ENCODE results near the gene UTP15. TPM values are rescaled to one million over a fixed set of nuclear protein-coding genes. Genes with fewer than 3 reads are reported as not detected.

Gene UTP15
- total and polyA plus RNA-seq, 2 experiments from 2014 or later = 16.5 to 59.0 TPM

GRCh38 chr5:73545403-73545779, 20.2 kb upstream of the UTP15 start:
- no peaks in the 10 kb centered on the region for H4K20me1 ChIP-seq (replicated peaks; ENCODE audit: insufficient read depth)
- Mint-ChIP-seq H3K4me3 (no peak overlapping the region), H3K27me3 (ENCODE audit: insufficient read depth, low read depth, poor library complexity) (peaks cover 7% of the 10 kb centered on the region), H3K9me3 (no peaks in the 10 kb centered on the region), H3K27ac (no peak overlapping the region), H3K36me3 (ENCODE audit: low read depth) (no peaks in the 10 kb centered on the region), H3K4me1 (peaks cover 4% of the 10 kb centered on the region; the same call in 2 of the 3 replicates)
- DNase-seq (ENCODE audit: low spot score) = no peak
- no peak overlapping the region for H3K4me3 ChIP-seq
- H3K36me3 ChIP-seq (ENCODE audit: insufficient read depth) = no peaks in the 10 kb centered on the region
- no peak for ATAC-seq
- H3K79me2 ChIP-seq (replicated peaks; ENCODE audit: insufficient read depth) = no peaks in the 10 kb centered on the region
- TF ChIP-seq EZH2phosphoT487 (IDR thresholded peaks at IDR 0.05; ENCODE audit: unreplicated experiment) (no peak), ZNF331 (CRISPR knock-in tag; IDR thresholded peaks at IDR 0.05; ENCODE audit: low read depth) (no peak), ZNF114 (CRISPR knock-in tag; IDR thresholded peaks at IDR 0.05) (no peak)
- no peaks in the 10 kb centered on the region for H3F3A ChIP-seq (replicated peaks; ENCODE audit: low read depth)
- no peaks in the 10 kb centered on the region for H3K27me3 ChIP-seq (ENCODE audit: insufficient read depth)
- H2AFZ ChIP-seq = 0 out of 2 replicates have a peak overlapping the region, but pooled peaks have one; percentile 11
- no peaks in the 10 kb centered on the region for H3K4me1 ChIP-seq (ENCODE audit: insufficient read depth)
- no peak overlapping the region for H3K27ac ChIP-seq (ENCODE audit: low read depth)
- H3K9me2 ChIP-seq (ENCODE audit: insufficient read depth) = peaks cover 4% of the 10 kb centered on the region; the same call in 1 of the 2 replicates
- no peak overlapping the region for H3K4me2 ChIP-seq

GRCh38 chr5:73550016-73550415, 15.5 kb upstream of the UTP15 start:
- Mint-ChIP-seq H3K27ac (no peak overlapping the region), H3K36me3 (ENCODE audit: low read depth) (no peaks in the 10 kb centered on the region; the same call in 2 of the 3 replicates), H3K27me3 (ENCODE audit: insufficient read depth, low read depth, poor library complexity) (peaks cover 2% of the 10 kb centered on the region), H3K4me1 (peaks cover 2% of the 10 kb centered on the region; the same call in 1 of the 3 replicates), H3K4me3 (no peak overlapping the region), H3K9me3 (no peaks in the 10 kb centered on the region)
- Histone ChIP-seq H3K36me3 (ENCODE audit: insufficient read depth) (no peaks in the 10 kb centered on the region), H4K20me1 (replicated peaks; ENCODE audit: insufficient read depth) (no peaks in the 10 kb centered on the region), H3F3A (replicated peaks; ENCODE audit: low read depth) (no peaks in the 10 kb centered on the region), H3K27me3 (ENCODE audit: insufficient read depth) (no peaks in the 10 kb centered on the region), H3K9me2 (ENCODE audit: insufficient read depth) (peaks cover 4% of the 10 kb centered on the region; the same call in 1 of the 2 replicates), H3K4me2 (no peak overlapping the region), H3K27ac (ENCODE audit: low read depth) (no peak overlapping the region), H3K4me1 (ENCODE audit: insufficient read depth) (0 out of 2 replicates have a peak, but pooled peaks cover 2% of the 10 kb centered on the region), H2AFZ (no peak overlapping the region), H3K4me3 (no peak overlapping the region), H3K79me2 (replicated peaks; ENCODE audit: insufficient read depth) (no peaks in the 10 kb centered on the region)
- ATAC-seq (no peak), DNase-seq (ENCODE audit: low spot score) (no peak)
- TF ChIP-seq EZH2phosphoT487 (IDR thresholded peaks at IDR 0.05; ENCODE audit: unreplicated experiment) = no peak
- TF ChIP-seq, protein P1, sequence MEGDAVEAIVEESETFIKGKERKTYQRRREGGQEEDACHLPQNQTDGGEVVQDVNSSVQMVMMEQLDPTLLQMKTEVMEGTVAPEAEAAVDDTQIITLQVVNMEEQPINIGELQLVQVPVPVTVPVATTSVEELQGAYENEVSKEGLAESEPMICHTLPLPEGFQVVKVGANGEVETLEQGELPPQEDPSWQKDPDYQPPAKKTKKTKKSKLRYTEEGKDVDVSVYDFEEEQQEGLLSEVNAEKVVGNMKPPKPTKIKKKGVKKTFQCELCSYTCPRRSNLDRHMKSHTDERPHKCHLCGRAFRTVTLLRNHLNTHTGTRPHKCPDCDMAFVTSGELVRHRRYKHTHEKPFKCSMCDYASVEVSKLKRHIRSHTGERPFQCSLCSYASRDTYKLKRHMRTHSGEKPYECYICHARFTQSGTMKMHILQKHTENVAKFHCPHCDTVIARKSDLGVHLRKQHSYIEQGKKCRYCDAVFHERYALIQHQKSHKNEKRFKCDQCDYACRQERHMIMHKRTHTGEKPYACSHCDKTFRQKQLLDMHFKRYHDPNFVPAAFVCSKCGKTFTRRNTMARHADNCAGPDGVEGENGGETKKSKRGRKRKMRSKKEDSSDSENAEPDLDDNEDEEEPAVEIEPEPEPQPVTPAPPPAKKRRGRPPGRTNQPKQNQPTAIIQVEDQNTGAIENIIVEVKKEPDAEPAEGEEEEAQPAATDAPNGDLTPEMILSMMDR (conservative IDR thresholded peaks at IDR 0.05; ENCODE audit: low read depth in 2 of 2) = no peak
- no peak for TF ChIP-seq CREB1 (CRISPR knock-in tag; IDR thresholded peaks at IDR 0.05; ENCODE audit: low read depth)
- no peak for TF ChIP-seq EZH2 (IDR thresholded peaks at IDR 0.05; ENCODE audit: low read depth, unreplicated experiment)
- no peak for TF ChIP-seq ZNF462 (CRISPR knock-in tag; IDR thresholded peaks at IDR 0.05)
- no peak for TF ChIP-seq POLR2AphosphoS5 (IDR thresholded peaks at IDR 0.05; ENCODE audit: low read depth)
- no peak for TF ChIP-seq NANOG (IDR thresholded peaks at IDR 0.05; ENCODE audit: borderline replicate concordance)
- TF ChIP-seq ZNF331 (CRISPR knock-in tag; IDR thresholded peaks at IDR 0.05; ENCODE audit: low read depth) = no peak
- TF ChIP-seq, protein P2, sequence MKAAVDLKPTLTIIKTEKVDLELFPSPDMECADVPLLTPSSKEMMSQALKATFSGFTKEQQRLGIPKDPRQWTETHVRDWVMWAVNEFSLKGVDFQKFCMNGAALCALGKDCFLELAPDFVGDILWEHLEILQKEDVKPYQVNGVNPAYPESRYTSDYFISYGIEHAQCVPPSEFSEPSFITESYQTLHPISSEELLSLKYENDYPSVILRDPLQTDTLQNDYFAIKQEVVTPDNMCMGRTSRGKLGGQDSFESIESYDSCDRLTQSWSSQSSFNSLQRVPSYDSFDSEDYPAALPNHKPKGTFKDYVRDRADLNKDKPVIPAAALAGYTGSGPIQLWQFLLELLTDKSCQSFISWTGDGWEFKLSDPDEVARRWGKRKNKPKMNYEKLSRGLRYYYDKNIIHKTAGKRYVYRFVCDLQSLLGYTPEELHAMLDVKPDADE (IDR thresholded peaks at IDR 0.05) = no peak
- no peak for TF ChIP-seq JUNB (IDR thresholded peaks at IDR 0.05; ENCODE audit: unreplicated experiment)
- TF ChIP-seq ZNF114 (CRISPR knock-in tag; IDR thresholded peaks at IDR 0.05) = no peak
- TF ChIP-seq STAT1 (IDR thresholded peaks at IDR 0.05; ENCODE audit: unreplicated experiment) = no peak

Data from GM23338 (cell line).